SH-SY5Y (cell line): ENCODE results near the gene CHD2.

Source experiments
- GATA2 ChIP-seq: IDR thresholded peaks from 2 replicates; pipeline ENCODE4 v1.6.1; 2011; ENCODE audit warnings: mild to moderate bottlenecking, low read depth, low read length
- GATA3 ChIP-seq: IDR thresholded peaks from 2 replicates; pipeline ENCODE4 v1.6.1; 2011; ENCODE audit warnings: low read depth, mild to moderate bottlenecking, low read length, moderate library complexity

CHD2 gene

GRCh38 chr15:93005133-93005532, 105.0 kb downstream of the CHD2 start:
- no peak for TF ChIP-seq GATA3
- TF ChIP-seq GATA2: no peak

- TF ChIP-seq GATA3 (no peak), GATA2 (no peak)
Measured at GRCh38 chr15:93007994-93008393, 107.9 kb downstream of the CHD2 start.

GRCh38 chr15:93012786-93013185, 112.7 kb downstream of the CHD2 start:
- TF ChIP-seq GATA2: no peak
- no peak for TF ChIP-seq GATA3

- TF ChIP-seq GATA2 (no peak), GATA3 (no peak)
Measured at GRCh38 chr15:93017526-93017925, 117.4 kb downstream of the CHD2 start.

GRCh38 chr15:93018574-93018973, 118.5 kb downstream of the CHD2 start:
- TF ChIP-seq GATA3 (no peak), GATA2 (no peak)

GRCh38 chr15:93019090-93019489, 119.0 kb downstream of the CHD2 start:
- no peak for TF ChIP-seq GATA2
- TF ChIP-seq GATA3: no peak

- TF ChIP-seq GATA3: no peak
- TF ChIP-seq GATA2: no peak
Measured at GRCh38 chr15:93019971-93020370, 119.8 kb downstream of the CHD2 start.

- TF ChIP-seq GATA2 (no peak), GATA3 (no peak)
Measured at GRCh38 chr15:93020976-93021772, 121.0 kb downstream of the CHD2 start.

GRCh38 chr15:93024293-93024692, 124.2 kb downstream of the CHD2 start:
- TF ChIP-seq GATA3 (no peak), GATA2 (no peak)

GRCh38 chr15:93024716-93025624, 124.8 kb downstream of the CHD2 start:
- TF ChIP-seq GATA2: no peak
- TF ChIP-seq GATA3: no peak

- TF ChIP-seq GATA2 (no peak), GATA3 (no peak)
Measured at GRCh38 chr15:93025625-93025982, 125.5 kb downstream of the CHD2 start.

- TF ChIP-seq GATA2 (no peak), GATA3 (no peak)
Measured at GRCh38 chr15:93026380-93026817, 126.3 kb downstream of the CHD2 start.

GRCh38 chr15:93027413-93027812, 127.3 kb downstream of the CHD2 start:
- no peak for TF ChIP-seq GATA3
- no peak for TF ChIP-seq GATA2

GRCh38 chr15:93028111-93028631, 128.0 kb downstream of the CHD2 start:
- no peak for TF ChIP-seq GATA3
- TF ChIP-seq GATA2: no peak

- TF ChIP-seq GATA3: no peak
Measured at GRCh38 chr15:93028632-93029213, 128.6 kb downstream of the CHD2 start.

- TF ChIP-seq GATA2 (no peak), GATA3 (no peak)
Measured at GRCh38 chr15:93029214-93029835, 129.2 kb downstream of the CHD2 start.
